Astrocyte (in vitro differentiated cells and primary cell): ENCODE measurements around the gene MYO1E.

Experiments
- CTCF ChIP-seq: IDR thresholded peaks from 2 replicates; pipeline ENCODE4 v1.5.1; 2011; ENCODE audit warnings: low read depth, mild to moderate bottlenecking, inconsistent platforms, low read length, moderate library complexity; ENCODE audit not compliant: insufficient read depth
- EZH2 ChIP-seq: IDR thresholded peaks from 2 replicates; pipeline ENCODE4 v1.6.1; 2012; ENCODE audit warnings: mild to moderate bottlenecking, low read length, inconsistent platforms; ENCODE audit not compliant: insufficient read depth

GRCh38 chr15:59203657-59204056 is 169.0 kb downstream of the MYO1E start:
- TF ChIP-seq CTCF (no peak), EZH2 (no peak)
